BJ (cell line): ENCODE results near the gene PATJ. TPM values are rescaled to one million over a fixed set of nuclear protein-coding genes. Genes with fewer than 3 reads are reported as not detected.
"Not testable (repeated sequence)": the region's sequence is repeated elsewhere in the genome, so short reads cannot be mapped to it uniquely, and the experiment has no call there.

ENCODE experiments used
- CTCF ChIA-PET: fragments of 350-600 bp; formaldehyde crosslinking; extraction: SDS; loops from one replicate; lab custom pipeline; 2021; ENCODE audit warnings: antibody characterized with exemption, inconsistent platforms; lab: Yijun Ruan, JAX
- POLR2A ChIA-PET: fragments of 300-600 bp; sonication (Branson Sonifier 250); formaldehyde crosslinking; extraction: SDS; loops from one replicate; lab custom pipeline; 2021; ENCODE audit warnings: antibody characterized with exemption; lab: Charles Lee
- DNase-seq: peaks from one replicate; pipeline ENCODE4 v3.0.0-alpha.2; 2011; ENCODE audit warnings: low read depth
- H3K27me3 ChIP-seq: 2 replicates; pipeline ENCODE4 v1.6.0; 2011; ENCODE audit warnings: low read length; ENCODE audit not compliant: control insufficient read depth, insufficient read depth
- H3K36me3 ChIP-seq: 2 replicates; pipeline ENCODE4 v1.5.1; 2011; ENCODE audit warnings: low read length; ENCODE audit not compliant: control insufficient read depth, insufficient read depth
- H3K4me3 ChIP-seq: 2 replicates; pipeline ENCODE4 v1.5.1; 2011; ENCODE audit warnings: low read depth, mild to moderate bottlenecking, control low read depth, low read length
- CTCF ChIP-seq: IDR thresholded peaks from 2 replicates; pipeline ENCODE4 v1.5.1; 2011; ENCODE audit warnings: low read depth, mild to moderate bottlenecking, control low read depth, inconsistent platforms, low read length, moderate library complexity; ENCODE audit not compliant: insufficient read depth
- polyA plus RNA-seq: library from polyadenylated mRNA; depleted of rRNA; stranded (reverse); fragments of >200 nt; gene quantifications from 2 replicates; pipeline ENCODE4 v1.2.3, GENCODE V29; 2011

The PATJ gene
- polyA plus RNA-seq, 1 experiment, result 3.0 TPM

DNA sequence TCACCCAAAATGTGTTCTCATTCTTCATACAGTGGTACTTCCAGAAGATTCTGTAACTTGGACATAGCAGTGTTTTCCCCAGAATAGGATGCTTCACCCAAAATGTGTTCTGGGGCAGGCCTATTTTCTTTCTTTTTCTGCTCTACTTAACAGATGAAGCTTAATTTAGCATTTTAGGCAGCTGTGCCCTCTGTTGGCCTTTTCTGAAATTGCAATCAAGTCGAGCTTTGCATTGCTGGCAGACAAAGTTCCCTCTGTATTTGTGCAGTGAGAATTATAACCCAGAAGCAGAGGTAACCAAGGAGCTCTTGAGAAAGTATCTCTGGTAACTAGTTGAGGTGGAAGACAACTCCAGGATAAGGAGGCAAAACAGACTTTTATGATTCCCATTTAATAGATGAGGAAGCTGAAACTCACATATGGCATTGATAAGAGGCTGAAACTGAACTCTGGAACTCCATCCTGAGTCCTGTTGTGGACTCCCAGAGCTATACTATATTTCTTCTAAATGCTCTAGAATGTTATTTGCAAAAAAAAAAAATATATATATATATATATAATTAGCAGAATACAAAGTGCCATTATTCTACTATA, 402.1 kb downstream of the PATJ start:
- no peaks in the 10 kb centered on the region for H3K27me3 ChIP-seq
- H3K36me3 ChIP-seq, result no peaks in the 10 kb centered on the region
- CTCF ChIA-PET, result interaction anchor here (0.6 to 5.3 kb wide), 27 partner anchors 8 to 296 kb away, joined by 3 to 59 read pairs (median 4); no protein-coding TSS in a partner anchor
- POLR2A ChIA-PET, result no interaction called here
- TF ChIP-seq CTCF, result peak; percentile 80
- DNase-seq, result no peak
- no peak overlapping the region for H3K4me3 ChIP-seq

DNA sequence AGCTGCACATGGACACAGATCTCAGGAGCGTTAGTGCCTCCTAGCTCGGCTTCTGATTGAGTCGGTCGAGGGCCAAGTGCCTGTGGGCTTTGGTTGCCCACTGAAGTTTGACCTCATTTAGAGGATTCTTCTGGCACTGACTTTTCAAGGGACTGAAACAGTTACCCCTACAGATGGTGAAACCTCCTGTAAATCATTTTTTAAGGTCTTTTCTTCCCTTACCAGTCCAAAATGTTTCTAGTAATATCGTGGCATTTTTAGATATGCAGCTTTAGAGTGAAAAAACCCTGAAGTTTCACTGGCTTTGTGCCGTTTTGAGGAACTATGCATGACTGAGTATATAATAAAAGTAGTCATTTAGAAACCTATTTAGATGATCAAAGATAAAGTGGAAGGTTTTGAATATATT, 417.7 kb downstream of the PATJ start:
- POLR2A ChIA-PET, result no interaction called here

GRCh38 chr1:62161711-62162110, 419.4 kb downstream of the PATJ start:
- Histone ChIP-seq H3K4me3 (no peak overlapping the region), H3K27me3 (no peaks in the 10 kb centered on the region), H3K36me3 (no peaks in the 10 kb centered on the region)
- no peak for DNase-seq
- ChIA-PET CTCF (no interaction called here), POLR2A (no interaction called here)
- TF ChIP-seq CTCF, result no peak

More for the DNA sequence above, 417.7 kb downstream of the PATJ start:
- H3K27me3 ChIP-seq, result no peaks in the 10 kb centered on the region
- CTCF ChIA-PET, result interaction anchor here (1.1 to 1.4 kb wide), 3 partner anchors 15 to 245 kb away, joined by 3 to 6 read pairs (median 3); no protein-coding TSS in a partner anchor
- no peak for TF ChIP-seq CTCF
- H3K36me3 ChIP-seq, result no peaks in the 10 kb centered on the region
- no peak for DNase-seq
- H3K4me3 ChIP-seq, result no peak overlapping the region

- H3K4me3 ChIP-seq, DNase-seq, POLR2A ChIA-PET, H3K27me3 ChIP-seq, H3K36me3 ChIP-seq: not testable (repeated sequence)
- CTCF ChIA-PET, result interaction anchor here (1.2 kb wide), 1 partner anchor 19 kb away, joined by 3 read pairs; no protein-coding TSS in a partner anchor
Measured at GRCh38 chr1:62170380-62170779, 428.1 kb downstream of the PATJ start.

DNA sequence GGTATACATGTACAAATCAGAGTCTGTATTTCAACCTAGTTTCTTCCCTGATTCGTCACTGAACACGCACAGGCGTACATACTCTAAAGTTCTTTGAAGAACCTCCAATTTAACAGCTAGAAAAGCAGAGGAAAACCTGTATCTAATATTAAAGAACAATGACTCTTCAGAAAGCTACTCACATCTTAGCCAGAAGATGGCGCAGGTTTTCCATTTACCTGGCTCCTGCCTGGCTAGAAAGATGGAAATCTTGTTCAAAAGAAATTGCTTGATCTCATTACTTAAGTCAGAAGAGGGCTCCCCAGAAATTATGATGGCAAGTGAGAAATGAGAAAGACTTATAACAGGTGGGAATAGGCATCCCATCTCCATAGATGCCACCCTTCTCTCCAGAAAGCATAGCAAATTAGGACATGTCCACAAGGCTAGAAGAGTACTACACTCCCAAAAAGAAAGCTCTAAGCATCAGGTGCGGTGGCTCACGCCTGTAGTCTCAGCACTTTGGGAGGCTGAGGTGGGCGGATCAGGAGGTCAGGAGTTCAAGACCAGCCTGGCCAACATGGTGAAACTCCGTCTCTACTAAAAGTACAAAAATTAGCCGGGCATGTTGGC, 433.4 kb downstream of the PATJ start:
- ChIA-PET POLR2A (no interaction called here), CTCF (interaction anchor here (0.6 to 5.3 kb wide), 29 partner anchors 9 to 260 kb away, joined by 3 to 191 read pairs (median 4); no protein-coding TSS in a partner anchor)
- peak; percentile 72 for TF ChIP-seq CTCF
- Histone ChIP-seq H3K36me3 (no peaks in the 10 kb centered on the region), H3K27me3 (peaks cover 1% of the 10 kb centered on the region; the same call in 1 of the 2 replicates), H3K4me3 (no peak overlapping the region)
- DNase-seq, result peak; percentile 10
